BLaER1 treated with 17β-estradiol and CSF1 and Interleukin-3, amounts not matched to agents 10 nM and 100 nM (cell line): Measurements from ENCODE around the gene ADARB2.
"Not testable (repeated sequence)": the region's sequence is repeated elsewhere in the genome, so short reads cannot be mapped to it uniquely, and the experiment has no call there.

Experiments used
- H3K27ac ChIP-seq, 11 experiments: shearing (Covaris generic); formaldehyde crosslinking; 2 replicates each; pipeline ENCODE4 v1.8.1; 2022
- H3K27me3 ChIP-seq, 11 experiments: shearing (Covaris generic); formaldehyde crosslinking; 2 replicates each; pipeline ENCODE4 v1.8.1; 2022
- H3K36me3 ChIP-seq, 11 experiments: shearing (Covaris generic); formaldehyde crosslinking; 2 replicates each; pipeline ENCODE4 v1.8.1; 2022
- H3K4me1 ChIP-seq, 10 experiments: shearing (Covaris generic); formaldehyde crosslinking; 2 replicates each; pipeline ENCODE4 v1.8.1; 2022
- H3K4me2 ChIP-seq, 11 experiments: shearing (Covaris generic); formaldehyde crosslinking; 2 replicates each; pipeline ENCODE4 v1.8.1; 2022
- H3K4me3 ChIP-seq, 10 experiments: shearing (Covaris generic); formaldehyde crosslinking; 2 replicates each; pipeline ENCODE4 v1.8.1; 2022
- H3K9ac ChIP-seq, 11 experiments: shearing (Covaris generic); formaldehyde crosslinking; 2 replicates each; pipeline ENCODE4 v1.8.1; 2022
- H3K9me3 ChIP-seq, 11 experiments: shearing (Covaris generic); formaldehyde crosslinking; replicated peaks in 1 of 11; 2 replicates each; pipeline ENCODE4 v1.8.1; 2022
- H4K20me1 ChIP-seq, 11 experiments: shearing (Covaris generic); formaldehyde crosslinking; 2 replicates each; pipeline ENCODE4 v1.8.1; 2022
- Cebpa-rat ChIP-seq, 11 experiments: shearing (Covaris generic); IDR thresholded peaks; 2 replicates each; pipeline ENCODE4 v1.8.1; 2022

The ADARB2 gene

GRCh38 chr10:1256432-1256725, 480.9 kb downstream of the ADARB2 start:
- peaks cover 35 to 46% (median 42%) of the 10 kb centered on the region in 10 experiments for H3K4me1 ChIP-seq
- no peak for TF ChIP-seq Cebpa-rat (IDR thresholded peaks at IDR 0.05)
- H3K36me3 ChIP-seq: no peaks in the 10 kb centered on the region
- peaks cover 0 to 12% (median 0%) of the 10 kb centered on the region in 11 experiments; a peak in 4 of 22 replicates for H4K20me1 ChIP-seq
- H3K9ac ChIP-seq: no peak overlapping the region
- H3K27ac ChIP-seq: no peak overlapping the region
- H3K9me3 ChIP-seq: no peaks in the 10 kb centered on the region
- H3K4me2 ChIP-seq: peak overlapping the region; percentile 28 to 89 (median 77)
- H3K4me3 ChIP-seq: 0 out of 20 replicates have a peak overlapping the region, but pooled peaks of 1 of the 10 experiments have one; percentile 17
- peaks cover 28 to 58% (median 49%) of the 10 kb centered on the region in 11 experiments for H3K27me3 ChIP-seq

DNA sequence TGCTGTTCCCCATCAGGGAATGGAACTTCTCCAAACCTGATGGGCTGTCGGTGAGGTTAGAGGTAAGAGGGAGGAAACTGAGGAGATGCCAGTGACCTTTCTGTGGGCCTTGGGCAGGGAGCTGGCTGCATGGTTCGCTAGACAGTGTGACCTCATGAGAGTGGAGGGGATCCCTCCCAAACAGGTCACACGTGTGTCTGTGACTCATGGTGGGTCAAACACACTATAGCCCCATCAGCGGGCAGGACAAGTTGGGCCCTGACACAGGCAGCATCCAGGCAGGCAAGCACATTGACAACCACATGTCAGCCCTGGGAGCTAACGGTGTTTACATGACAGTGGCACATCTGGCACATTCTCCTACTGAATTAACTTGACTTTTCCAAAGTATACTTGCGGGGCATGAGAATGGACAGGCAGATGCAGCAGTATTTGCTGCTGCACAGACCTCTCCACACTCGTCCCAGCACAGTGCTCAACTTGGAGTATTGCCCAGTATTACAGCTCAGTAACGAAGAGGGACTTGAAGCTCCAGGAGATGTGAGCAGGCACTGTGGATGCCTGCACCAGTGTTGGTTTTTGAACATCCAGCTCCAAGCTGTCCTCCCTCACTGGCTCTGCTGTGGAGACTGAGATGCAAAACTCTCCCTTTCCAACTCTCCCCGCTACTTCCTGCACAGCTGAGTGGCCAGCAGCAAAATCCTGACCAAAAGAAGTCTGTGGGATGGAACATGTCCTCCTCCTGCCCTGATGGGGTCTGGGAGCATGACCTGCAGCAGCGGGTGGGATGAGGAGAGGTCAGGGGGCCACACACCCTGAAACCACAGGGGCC, 481.5 kb downstream of the ADARB2 start:
- Histone ChIP-seq H3K4me3 (no peak overlapping the region), H3K27me3 (peaks cover 28 to 62% (median 49%) of the 10 kb centered on the region in 11 experiments), H3K9me3 (no peaks in the 10 kb centered on the region), H3K36me3 (no peaks in the 10 kb centered on the region), H3K4me1 (peaks cover 35 to 46% (median 42%) of the 10 kb centered on the region in 10 experiments), H3K4me2 (peak overlapping the region; percentile 43 to 89 (median 77)), H3K27ac (no peak overlapping the region), H3K9ac (no peak overlapping the region), H4K20me1 (peaks cover 0 to 12% (median 0%) of the 10 kb centered on the region in 11 experiments; a peak in 4 of 22 replicates)
- TF ChIP-seq Cebpa-rat (IDR thresholded peaks at IDR 0.05): no peak

- H3K27ac ChIP-seq: no peak overlapping the region
- H3K36me3 ChIP-seq: no peaks in the 10 kb centered on the region
- H3K4me1 ChIP-seq: peaks cover 35 to 46% (median 42%) of the 10 kb centered on the region in 10 experiments
- H4K20me1 ChIP-seq: peaks cover 0 to 12% (median 0%) of the 10 kb centered on the region in 11 experiments; a peak in 4 of 22 replicates
- H3K4me2 ChIP-seq: peak overlapping the region; percentile 43 to 89 (median 77)
- no peak overlapping the region for H3K9ac ChIP-seq
- 0 out of 22 replicates have a peak, but pooled peaks of 1 of the 11 experiments have one; percentile 11 for TF ChIP-seq Cebpa-rat (IDR thresholded peaks at IDR 0.05)
- no peaks in the 10 kb centered on the region for H3K9me3 ChIP-seq
- no peak overlapping the region for H3K4me3 ChIP-seq
- peaks cover 34 to 69% (median 52%) of the 10 kb centered on the region in 11 experiments for H3K27me3 ChIP-seq
These were observed 482.2 kb downstream of the ADARB2 start for GRCh38 chr10:1255118-1255517.

DNA sequence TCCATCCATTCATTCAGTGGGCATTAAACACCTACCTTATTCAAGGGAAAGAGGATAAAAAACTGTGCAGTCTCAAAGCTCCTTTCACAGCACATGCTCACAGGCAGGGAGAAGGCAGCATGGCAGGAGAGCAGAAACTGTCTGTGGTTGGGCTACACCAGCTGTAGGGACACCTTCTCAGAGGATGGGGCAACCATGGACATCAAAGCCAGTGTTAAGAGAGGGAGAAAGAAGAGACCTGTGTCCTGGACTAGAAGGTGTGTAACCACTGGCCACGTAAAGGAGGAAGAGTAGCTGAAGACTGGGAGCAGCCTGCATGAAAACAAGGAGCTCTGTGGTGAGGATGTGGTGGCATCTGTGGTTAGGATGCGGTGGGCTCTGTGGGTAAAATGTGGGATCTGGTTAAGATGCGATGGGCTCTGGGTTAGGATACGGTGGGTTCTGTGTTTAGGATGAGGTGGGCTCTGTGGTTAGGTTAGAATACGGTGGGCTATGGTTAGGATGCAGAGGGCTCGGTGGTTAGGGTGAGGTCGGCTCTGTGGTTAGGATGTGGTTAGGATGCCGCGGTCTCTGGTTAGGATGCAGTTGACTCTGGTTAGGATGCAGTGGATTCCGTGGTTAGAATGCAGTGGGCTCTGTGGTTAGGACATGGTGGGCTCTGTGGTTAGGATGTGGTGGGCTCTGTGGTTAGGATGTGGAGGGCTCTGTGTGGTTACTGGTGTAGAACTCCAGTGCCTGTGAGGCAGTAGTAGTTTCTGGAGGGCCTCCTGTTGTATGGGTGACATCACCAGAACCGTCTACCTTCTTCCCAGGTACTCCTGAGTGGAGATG, 483.6 kb downstream of the ADARB2 start:
- Histone ChIP-seq H3K27ac (no peak overlapping the region), H4K20me1 (peaks cover 0 to 12% (median 0%) of the 10 kb centered on the region in 11 experiments; a peak in 4 of 22 replicates), H3K4me1 (peaks cover 35 to 46% (median 42%) of the 10 kb centered on the region in 10 experiments), H3K36me3 (no peaks in the 10 kb centered on the region), H3K27me3 (peaks cover 34 to 73% (median 55%) of the 10 kb centered on the region in 11 experiments), H3K4me2 (peak overlapping the region in 9 of 11 experiments; percentile 63 to 89 (median 78); a peak in 16 of 22 replicates), H3K4me3 (no peak overlapping the region), H3K9me3 (no peaks in the 10 kb centered on the region), H3K9ac (no peak overlapping the region)
- no peak for TF ChIP-seq Cebpa-rat (IDR thresholded peaks at IDR 0.05)

GRCh38 chr10:1251769-1252168, 485.6 kb downstream of the ADARB2 start:
- Histone ChIP-seq H3K4me3 (no peak overlapping the region), H3K9ac (no peak overlapping the region), H3K27me3 (peaks cover 34 to 82% (median 66%) of the 10 kb centered on the region in 11 experiments), H3K4me1 (peaks cover 28 to 38% (median 30%) of the 10 kb centered on the region in 10 experiments), H3K27ac (no peak overlapping the region), H3K9me3 (no peaks in the 10 kb centered on the region), H3K4me2 (no peak overlapping the region), H3K36me3 (no peaks in the 10 kb centered on the region), H4K20me1 (peaks cover 0 to 12% (median 0%) of the 10 kb centered on the region in 11 experiments; a peak in 4 of 22 replicates)
- TF ChIP-seq Cebpa-rat (IDR thresholded peaks at IDR 0.05): no peak

GRCh38 chr10:1249142-1249920, 488.0 kb downstream of the ADARB2 start:
- TF ChIP-seq Cebpa-rat (IDR thresholded peaks at IDR 0.05): no peak
- Histone ChIP-seq H3K36me3 (no peaks in the 10 kb centered on the region), H3K4me3 (no peak overlapping the region), H3K4me1 (peaks cover 4 to 17% (median 6%) of the 10 kb centered on the region in 10 experiments), H3K27me3 (peaks cover 24 to 61% (median 43%) of the 10 kb centered on the region in 11 experiments), H3K9ac (no peak overlapping the region), H3K27ac (no peak overlapping the region), H3K9me3 (no peaks in the 10 kb centered on the region), H3K4me2 (no peak overlapping the region), H4K20me1 (peaks cover 0 to 12% (median 0%) of the 10 kb centered on the region in 11 experiments; a peak in 3 of 22 replicates)

- not testable (repeated sequence) for H3K9me3 ChIP-seq, H3K36me3 ChIP-seq, H3K27ac ChIP-seq, H3K9ac ChIP-seq, H3K4me3 ChIP-seq, H4K20me1 ChIP-seq
- H3K27me3 ChIP-seq: peaks cover 13 to 51% (median 37%) of the 10 kb centered on the region in 11 experiments; a peak in 21 of 22 replicates
- H3K4me1 ChIP-seq: peaks cover 0 to 12% (median 5%) of the 10 kb centered on the region in 10 experiments; a peak in 13 of 20 replicates
- peak overlapping the region in 5 of 11 experiments; percentile 5 to 57 (median 17); a peak in 6 of 22 replicates for H3K4me2 ChIP-seq
These were observed 489.1 kb downstream of the ADARB2 start for GRCh38 chr10:1248262-1248630.

GRCh38 chr10:1247598-1248261, 489.6 kb downstream of the ADARB2 start:
- Histone ChIP-seq H3K4me2 (peak overlapping the region in 5 of 11 experiments; percentile 5 to 57 (median 17); a peak in 5 of 22 replicates), H3K36me3 (no peaks in the 10 kb centered on the region), H3K9ac (no peak overlapping the region), H4K20me1 (no peaks in the 10 kb centered on the region; a peak in 1 of 22 replicates), H3K4me1 (peaks cover 0 to 17% (median 8%) of the 10 kb centered on the region in 10 experiments; a peak in 15 of 20 replicates), H3K4me3 (no peak overlapping the region), H3K9me3 (no peaks in the 10 kb centered on the region), H3K27ac (no peak overlapping the region), H3K27me3 (peaks cover 8 to 48% (median 32%) of the 10 kb centered on the region in 11 experiments; a peak in 21 of 22 replicates)
- no peak for TF ChIP-seq Cebpa-rat (IDR thresholded peaks at IDR 0.05)
